HepG2 (cell line): Measurements from ENCODE around the gene IL1A. TPM values are rescaled to one million over a fixed set of nuclear protein-coding genes. Genes with fewer than 3 reads are reported as not detected.

ENCODE experiments used
- CENPT ChIP-seq: sonication (generic); formaldehyde crosslinking; IDR thresholded peaks from 2 replicates; pipeline ENCODE4 v1.8.0; 2022; ENCODE audit warnings: low read depth, mild to moderate bottlenecking, moderate library complexity, missing genetic modification reagents
- HCFC1 ChIP-seq: fragments of 150-350 bp; IDR thresholded peaks from 2 replicates; pipeline ENCODE4 v1.6.1; 2014; ENCODE audit warnings: low read depth, low read length
- ISX ChIP-seq: sonication (generic); formaldehyde crosslinking; conservative IDR thresholded peaks from 2 replicates; pipeline ENCODE4 v1.5.0; 2020; ENCODE audit warnings: missing genetic modification reagents
- KLF9 ChIP-seq: IDR thresholded peaks from 2 replicates; pipeline ENCODE4 v1.6.1; 2016; ENCODE audit warnings: low read depth
- MEIS1 ChIP-seq: sonication (generic); formaldehyde crosslinking; IDR thresholded peaks from 2 replicates; pipeline ENCODE4 v1.9.0; 2021; ENCODE audit warnings: mild to moderate bottlenecking, missing genetic modification reagents, moderate library complexity, borderline replicate concordance
- MYC ChIP-seq: sonication (generic); formaldehyde crosslinking; IDR thresholded peaks from 2 replicates; pipeline ENCODE4 v1.9.0; 2021; ENCODE audit warnings: missing genetic modification reagents, borderline replicate concordance
- PBX3 ChIP-seq: sonication (generic); formaldehyde crosslinking; IDR thresholded peaks from 2 replicates; pipeline ENCODE4 v1.8.1; 2023; ENCODE audit warnings: missing genetic modification reagents, inconsistent platforms, borderline replicate concordance
- TFE3 ChIP-seq: IDR thresholded peaks from 2 replicates; pipeline ENCODE4 v1.6.1; 2016
- THYN1 ChIP-seq: sonication (generic); formaldehyde crosslinking; IDR thresholded peaks from 2 replicates; pipeline ENCODE4 v1.8.1; 2023; ENCODE audit warnings: low read depth, mild to moderate bottlenecking, moderate library complexity, missing genetic modification reagents, borderline replicate concordance
- ZBTB20 ChIP-seq: sonication (generic); formaldehyde crosslinking; IDR thresholded peaks from 2 replicates; pipeline ENCODE4 v1.8.1; 2023; ENCODE audit warnings: missing genetic modification reagents, low read depth, mild to moderate bottlenecking, borderline replicate concordance
- ZBTB40 ChIP-seq, 2 experiments: fragments of 450-650 bp in 1 of 2; sonication (generic) in 1 of 2; formaldehyde crosslinking in 1 of 2; IDR thresholded peaks; 2 replicates each; pipeline versions ENCODE4 v1.6.1 to v1.8.0; 2016 to 2022; ENCODE audit warnings: antibody characterized with exemption in 1 of 2, mild to moderate bottlenecking in 1 of 2, missing genetic modification reagents in 1 of 2
- ZNF282 ChIP-seq: fragments of 450-650 bp; IDR thresholded peaks from 2 replicates; pipeline ENCODE4 v1.6.1; 2018; ENCODE audit not compliant: partially characterized antibody
- ZNF34 ChIP-seq: sonication (generic); formaldehyde crosslinking; IDR thresholded peaks from 2 replicates; pipeline ENCODE4 v1.4.0; 2020; ENCODE audit warnings: mild to moderate bottlenecking, missing genetic modification reagents, borderline replicate concordance
- ZNF770 ChIP-seq: sonication (generic); formaldehyde crosslinking; IDR thresholded peaks from 2 replicates; pipeline ENCODE4 v1.5.0; 2020; ENCODE audit warnings: mild to moderate bottlenecking, missing genetic modification reagents
- polyA plus RNA-seq, 8 experiments: library from polyadenylated mRNA; depleted of rRNA in 3 of 8; stranded (reverse) in 7 of 8; unstranded in 1 of 8; fragments of >200 nt; fragmentation: Illumina TruSeq in 4 of 8; extraction: Trizol in 4 of 8; gene quantifications; 2 replicates each; pipeline versions ENCODE4 v1.2.1 to v1.2.3, GENCODE V29; 2011 to 2016; ENCODE audit warnings: low read depth in 4 of 8, missing spikeins in 1 of 8, mixed read lengths in 1 of 8; ENCODE audit not compliant: insufficient read depth in 1 of 8
- total RNA-seq, 5 experiments: library from RNA; depleted of rRNA; stranded (reverse); fragments of >200 nt; fragmentation: Illumina TruSeq; extraction: Trizol; gene quantifications; 2 replicates each; pipeline ENCODE4 v1.2.3, GENCODE V29; 2016; ENCODE audit warnings: low read depth in 1 of 5

Gene IL1A
- total and polyA plus RNA-seq, 2 of the 13 experiments (the other 11 are each of a cell fraction or from before 2014, with no cell fraction given), result not detected

- no peak for TF ChIP-seq ZBTB40 (IDR thresholded peaks at IDR 0.05)
- peak; percentile 67; the same call in 1 of the 2 replicates for TF ChIP-seq ZBTB40 (CRISPR knock-in tag; IDR thresholded peaks at IDR 0.05)
- TF ChIP-seq THYN1 (CRISPR knock-in tag), result no peak
- no peak for TF ChIP-seq ISX (CRISPR knock-in tag)
- no peak; the same call in 1 of the 2 replicates for TF ChIP-seq ZNF770 (CRISPR knock-in tag)
- TF ChIP-seq KLF9 (CRISPR knock-in tag), result no peak
- TF ChIP-seq HCFC1, result peak; percentile 40; the same call in 1 of the 2 replicates
- TF ChIP-seq ZNF34 (CRISPR knock-in tag), result 0 out of 2 replicates have a peak, but pooled peaks have one; percentile 55
- no peak for TF ChIP-seq CENPT (CRISPR knock-in tag)
- peak; percentile 45; the same call in 1 of the 2 replicates for TF ChIP-seq TFE3 (CRISPR knock-in tag)
- no peak for TF ChIP-seq PBX3 (CRISPR knock-in tag)
- no peak for TF ChIP-seq ZNF282
- TF ChIP-seq MEIS1 (CRISPR knock-in tag), result no peak; the same call in 1 of the 2 replicates
- TF ChIP-seq ZBTB20 (CRISPR knock-in tag), result 0 out of 2 replicates have a peak, but pooled peaks have one; percentile 49
- TF ChIP-seq MYC (CRISPR knock-in tag), result peak; percentile 74; the same call in 1 of the 2 replicates
Measured at GRCh38 chr2:112726487-112727190, 57.7 kb downstream of the IL1A start (continued).
